Measurements from ENCODE around the gene MYO9B.

The MYO9B gene

DNA sequence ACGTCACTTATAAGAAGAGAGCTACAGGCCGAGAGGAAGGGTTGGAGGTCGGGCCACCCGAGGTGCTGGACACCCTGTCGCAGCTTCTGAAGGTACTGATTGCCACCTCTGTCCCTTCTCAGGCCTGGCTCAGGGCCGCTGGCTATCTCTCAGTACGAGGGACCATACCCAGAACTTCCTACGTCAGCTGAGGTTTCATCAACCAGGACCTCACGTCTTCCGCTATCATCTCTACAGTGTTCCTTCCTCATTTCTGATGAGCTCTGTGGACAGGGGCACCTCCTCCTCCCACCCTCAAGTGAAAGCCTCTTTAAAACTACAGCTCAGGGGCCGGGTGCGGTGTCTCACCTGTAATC, 81.3 kb downstream of the MYO9B start:
- no peaks in the 10 kb centered on the region for H3F3A ChIP-seq (ENCODE audit: low read depth)

DNA sequence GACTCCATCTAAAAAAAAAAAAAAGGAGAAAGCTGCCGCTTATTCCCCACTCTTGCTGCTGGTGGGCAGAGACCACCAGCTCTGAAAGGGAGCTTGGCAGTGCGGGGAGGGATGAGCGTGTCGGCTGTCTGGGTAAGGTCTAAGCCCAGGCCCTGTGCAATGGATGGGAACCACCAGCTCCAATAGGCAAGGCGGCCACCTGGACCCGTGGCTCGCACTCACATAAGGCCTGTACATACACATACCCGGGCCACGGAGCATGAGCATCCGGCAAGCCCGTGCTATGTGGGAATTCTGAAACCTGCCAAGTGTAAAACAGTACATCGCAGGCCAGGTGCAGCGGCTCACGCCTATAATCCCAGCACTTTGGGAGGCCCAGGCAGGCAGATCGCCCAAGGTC, 83.0 kb downstream of the MYO9B start:
- H3K79me2 ChIP-seq (ENCODE audit: insufficient read depth, low read length), result no peaks in the 10 kb centered on the region
- no peak overlapping the region for H3K4me2 ChIP-seq (ENCODE audit: low read depth, low read length, poor library complexity, severe bottlenecking)
- H3K27me3 ChIP-seq (ENCODE audit: insufficient read depth, low read length, poor library complexity, severe bottlenecking), result no peaks in the 10 kb centered on the region
- H3K9me2 ChIP-seq (replicated peaks; ENCODE audit: low read depth, low read length), result no peaks in the 10 kb centered on the region
- no peaks in the 10 kb centered on the region for H3K9me3 ChIP-seq (ENCODE audit: insufficient read depth, low read depth, low read length)
- peaks cover 79% of the 10 kb centered on the region; the same call in 1 of the 2 replicates for H3K36me3 ChIP-seq (ENCODE audit: insufficient read depth, low read length)
- no peak overlapping the region for H3K4me3 ChIP-seq (ENCODE audit: low read length, poor library complexity, severe bottlenecking)
- no peaks in the 10 kb centered on the region for H4K20me1 ChIP-seq (ENCODE audit: insufficient read depth, low read length, poor library complexity, severe bottlenecking)
- H3F3A ChIP-seq (ENCODE audit: low read depth), result no peaks in the 10 kb centered on the region
- no peak for TF ChIP-seq EZH2phosphoT487 (IDR thresholded peaks at IDR 0.05; ENCODE audit: borderline replicate concordance)
- TF ChIP-seq, protein P1, sequence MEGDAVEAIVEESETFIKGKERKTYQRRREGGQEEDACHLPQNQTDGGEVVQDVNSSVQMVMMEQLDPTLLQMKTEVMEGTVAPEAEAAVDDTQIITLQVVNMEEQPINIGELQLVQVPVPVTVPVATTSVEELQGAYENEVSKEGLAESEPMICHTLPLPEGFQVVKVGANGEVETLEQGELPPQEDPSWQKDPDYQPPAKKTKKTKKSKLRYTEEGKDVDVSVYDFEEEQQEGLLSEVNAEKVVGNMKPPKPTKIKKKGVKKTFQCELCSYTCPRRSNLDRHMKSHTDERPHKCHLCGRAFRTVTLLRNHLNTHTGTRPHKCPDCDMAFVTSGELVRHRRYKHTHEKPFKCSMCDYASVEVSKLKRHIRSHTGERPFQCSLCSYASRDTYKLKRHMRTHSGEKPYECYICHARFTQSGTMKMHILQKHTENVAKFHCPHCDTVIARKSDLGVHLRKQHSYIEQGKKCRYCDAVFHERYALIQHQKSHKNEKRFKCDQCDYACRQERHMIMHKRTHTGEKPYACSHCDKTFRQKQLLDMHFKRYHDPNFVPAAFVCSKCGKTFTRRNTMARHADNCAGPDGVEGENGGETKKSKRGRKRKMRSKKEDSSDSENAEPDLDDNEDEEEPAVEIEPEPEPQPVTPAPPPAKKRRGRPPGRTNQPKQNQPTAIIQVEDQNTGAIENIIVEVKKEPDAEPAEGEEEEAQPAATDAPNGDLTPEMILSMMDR (conservative IDR thresholded peaks at IDR 0.05; ENCODE audit: low read length), result no peak
- H3K9ac ChIP-seq (ENCODE audit: low read depth, low read length, poor library complexity, severe bottlenecking), result no peak overlapping the region
- no peak overlapping the region for H2AFZ ChIP-seq (ENCODE audit: low read length)
- H3K4me1 ChIP-seq (ENCODE audit: insufficient read depth, low read length, poor library complexity, severe bottlenecking), result no peaks in the 10 kb centered on the region

More for the DNA sequence above, 81.3 kb downstream of the MYO9B start:
- no peaks in the 10 kb centered on the region for H3K9me3 ChIP-seq (ENCODE audit: insufficient read depth, low read depth, low read length)
- no peak overlapping the region for H3K4me2 ChIP-seq (ENCODE audit: low read depth, low read length, poor library complexity, severe bottlenecking)
- H3K79me2 ChIP-seq (ENCODE audit: insufficient read depth, low read length), result no peaks in the 10 kb centered on the region
- H4K20me1 ChIP-seq (ENCODE audit: insufficient read depth, low read length, poor library complexity, severe bottlenecking), result no peaks in the 10 kb centered on the region
- no peak overlapping the region for H2AFZ ChIP-seq (ENCODE audit: low read length)
- H3K9ac ChIP-seq (ENCODE audit: low read depth, low read length, poor library complexity, severe bottlenecking), result no peak overlapping the region
- H3K4me1 ChIP-seq (ENCODE audit: insufficient read depth, low read length, poor library complexity, severe bottlenecking), result no peaks in the 10 kb centered on the region
- no peaks in the 10 kb centered on the region for H3K9me2 ChIP-seq (replicated peaks; ENCODE audit: low read depth, low read length)
- peaks cover 76% of the 10 kb centered on the region; the same call in 1 of the 2 replicates for H3K36me3 ChIP-seq (ENCODE audit: insufficient read depth, low read length)
- no peaks in the 10 kb centered on the region for H3K27me3 ChIP-seq (ENCODE audit: insufficient read depth, low read length, poor library complexity, severe bottlenecking)
- TF ChIP-seq, protein P1 (conservative IDR thresholded peaks at IDR 0.05; ENCODE audit: low read length), result no peak
- no peak for TF ChIP-seq EZH2phosphoT487 (IDR thresholded peaks at IDR 0.05; ENCODE audit: borderline replicate concordance)
- no peak overlapping the region for H3K4me3 ChIP-seq (ENCODE audit: low read length, poor library complexity, severe bottlenecking)

DNA sequence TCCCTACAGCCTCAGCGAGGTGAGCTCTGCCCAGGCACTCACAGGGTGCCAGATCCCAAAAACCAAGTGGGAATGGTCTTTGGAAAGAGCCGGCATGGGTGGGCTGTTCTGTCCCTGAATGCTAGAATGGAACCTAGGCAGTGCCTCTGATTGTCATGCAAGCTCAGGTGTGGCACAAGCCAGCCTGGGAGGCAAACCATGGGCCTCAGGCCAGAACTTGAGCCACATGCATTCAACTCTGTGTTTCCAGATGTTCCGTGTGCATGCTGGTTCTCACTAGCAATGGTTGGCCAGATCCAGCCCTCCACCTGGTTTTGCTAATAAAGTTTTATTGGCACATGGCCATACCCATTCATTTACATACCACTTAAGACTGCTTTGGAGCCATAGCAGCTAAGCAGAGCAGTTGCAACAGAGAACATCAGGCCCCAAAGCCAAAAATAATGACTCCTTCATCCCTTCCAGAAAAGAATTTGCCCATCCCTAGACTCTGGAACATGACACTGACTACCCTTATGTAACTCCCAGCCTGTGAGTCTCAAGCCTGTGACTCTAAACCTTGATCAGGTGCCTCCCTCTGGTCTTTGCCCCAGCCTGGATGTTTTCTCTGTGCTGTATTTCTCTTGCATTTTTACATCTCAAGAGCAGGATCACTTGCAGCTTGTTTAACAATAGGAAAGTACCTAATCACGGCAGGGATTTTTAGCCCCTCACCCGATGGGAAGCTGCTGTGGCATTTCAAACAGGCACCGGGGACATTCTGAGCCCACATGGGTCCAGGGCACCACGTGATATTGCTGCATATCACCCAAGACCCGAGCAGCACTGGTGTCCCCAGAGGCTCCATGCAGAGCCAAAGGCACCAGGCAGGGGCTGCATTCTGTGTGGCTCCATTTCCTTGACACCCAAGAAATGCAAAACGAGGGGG, 84.2 kb downstream of the MYO9B start:
- no peak overlapping the region for H3K4me2 ChIP-seq (ENCODE audit: low read depth, low read length, poor library complexity, severe bottlenecking)

More for the DNA sequence above, 84.2 kb downstream of the MYO9B start:
- Histone ChIP-seq H4K20me1 (ENCODE audit: insufficient read depth, low read length, poor library complexity, severe bottlenecking) (no peaks in the 10 kb centered on the region), H2AFZ (ENCODE audit: low read length) (no peak overlapping the region), H3K9ac (ENCODE audit: low read depth, low read length, poor library complexity, severe bottlenecking) (no peak overlapping the region), H3K9me3 (ENCODE audit: insufficient read depth, low read depth, low read length) (no peaks in the 10 kb centered on the region), H3K4me1 (ENCODE audit: insufficient read depth, low read length, poor library complexity, severe bottlenecking) (no peaks in the 10 kb centered on the region), H3K4me3 (ENCODE audit: low read length, poor library complexity, severe bottlenecking) (no peak overlapping the region), H3K27me3 (ENCODE audit: insufficient read depth, low read length, poor library complexity, severe bottlenecking) (no peaks in the 10 kb centered on the region), H3K36me3 (ENCODE audit: insufficient read depth, low read length) (peaks cover 78% of the 10 kb centered on the region; the same call in 1 of the 2 replicates), H3K9me2 (replicated peaks; ENCODE audit: low read depth, low read length) (no peaks in the 10 kb centered on the region), H3K79me2 (ENCODE audit: insufficient read depth, low read length) (no peaks in the 10 kb centered on the region), H3F3A (ENCODE audit: low read depth) (no peaks in the 10 kb centered on the region)
- no peak for TF ChIP-seq EZH2phosphoT487 (IDR thresholded peaks at IDR 0.05; ENCODE audit: borderline replicate concordance)
- TF ChIP-seq, protein P1 (conservative IDR thresholded peaks at IDR 0.05; ENCODE audit: low read length), result no peak
